Activated CD8-positive, alpha-beta memory T cell treated with anti-CD3 and anti-CD28 coated beads, Interleukin-2, amount 10 ng/mL, durations not matched to agents 7 days and 5 days (primary cell): ENCODE results near the gene EEF1A1. TPM values are rescaled to one million over a fixed set of nuclear protein-coding genes. Genes with fewer than 3 reads are reported as not detected.
A peak's percentile ranks its signal among the peaks of the same experiment; 100 is the strongest.
"Not testable (repeated sequence)": the region's sequence is repeated elsewhere in the genome, so short reads cannot be mapped to it uniquely, and the experiment has no call there.

Experiments
- ATAC-seq: fragments of 150-1000 bp; cut with Tn5 transposase; one replicate; pipeline ENCODE4 v1.10.0; 2021; ENCODE audit warnings: moderate library complexity
- CTCF ChIA-PET: fragments of 350-600 bp; sonication (Branson Sonifier 250); formaldehyde crosslinking; loops from one replicate; lab custom pipeline; 2021; ENCODE audit warnings: antibody characterized with exemption; lab: Charles Lee
- DNase-seq: peaks from one replicate; pipeline ENCODE4 v3.0.0-alpha.2; 2020
- H3K27ac Mint-ChIP-seq: one replicate; pipeline ENCODE4 v1.8.0; 2021; ENCODE audit warnings: mild to moderate bottlenecking, mixed read lengths
- H3K27me3 Mint-ChIP-seq: one replicate; pipeline ENCODE4 v1.8.0; 2021; ENCODE audit warnings: mixed read lengths
- H3K36me3 Mint-ChIP-seq: one replicate; pipeline ENCODE4 v1.8.0; 2021; ENCODE audit warnings: mild to moderate bottlenecking, mixed read lengths
- H3K4me1 Mint-ChIP-seq: one replicate; pipeline ENCODE4 v1.8.0; 2021; ENCODE audit warnings: mixed read lengths
- H3K4me3 Mint-ChIP-seq: one replicate; pipeline ENCODE4 v1.8.0; 2021; ENCODE audit warnings: mild to moderate bottlenecking, moderate library complexity, mixed read lengths
- H3K9me3 Mint-ChIP-seq: one replicate; pipeline ENCODE4 v1.8.0; 2022; ENCODE audit warnings: low read depth, mixed read lengths
- total RNA-seq, 2 experiments: library from RNA; stranded (reverse); gene quantifications; one replicate each; pipeline ENCODE4 v1.2.3, GENCODE V29; 2021

The EEF1A1 gene
- total RNA-seq, 2 experiments from 2014 or later, result 5,026 to 6,984 TPM

- CTCF ChIA-PET, result no interaction called here
- no peak overlapping the region for H3K27ac Mint-ChIP-seq
- H3K9me3 Mint-ChIP-seq, result no peaks in the 10 kb centered on the region
- peaks cover 9% of the 10 kb centered on the region for H3K4me1 Mint-ChIP-seq
- H3K4me3 Mint-ChIP-seq, result no peak overlapping the region
- no peaks in the 10 kb centered on the region for H3K27me3 Mint-ChIP-seq
- no peak for ATAC-seq
- H3K36me3 Mint-ChIP-seq, result peaks cover 16% of the 10 kb centered on the region
- no peak for DNase-seq
These were observed 11.0 kb downstream of the EEF1A1 start for GRCh38 chr6:73509851-73510250.

GRCh38 chr6:73508776-73509175 is 12.1 kb downstream of the EEF1A1 start:
- no peak for DNase-seq
- Mint-ChIP-seq H3K27ac (no peak overlapping the region), H3K36me3 (peaks cover 21% of the 10 kb centered on the region), H3K4me1 (peaks cover 4% of the 10 kb centered on the region), H3K4me3 (no peak overlapping the region), H3K27me3 (no peaks in the 10 kb centered on the region), H3K9me3 (no peaks in the 10 kb centered on the region)
- CTCF ChIA-PET, result no interaction called here
- no peak for ATAC-seq

- Mint-ChIP-seq H3K27me3 (no peaks in the 10 kb centered on the region), H3K27ac (no peak overlapping the region), H3K9me3 (no peaks in the 10 kb centered on the region), H3K4me3 (no peak overlapping the region), H3K36me3 (peaks cover 30% of the 10 kb centered on the region), H3K4me1 (peaks cover 6% of the 10 kb centered on the region)
- CTCF ChIA-PET, result no interaction called here
- DNase-seq (no peak), ATAC-seq (no peak)
These were observed 14.6 kb downstream of the EEF1A1 start for GRCh38 chr6:73506246-73506645.

- ATAC-seq, H3K27me3 Mint-ChIP-seq, H3K4me1 Mint-ChIP-seq, H3K4me3 Mint-ChIP-seq, H3K27ac Mint-ChIP-seq, H3K9me3 Mint-ChIP-seq, CTCF ChIA-PET, DNase-seq: not testable (repeated sequence)
- H3K36me3 Mint-ChIP-seq, result peaks cover 32% of the 10 kb centered on the region
These were observed 15.1 kb downstream of the EEF1A1 start for GRCh38 chr6:73505705-73506104.

- Mint-ChIP-seq H3K27me3 (no peaks in the 10 kb centered on the region), H3K27ac (no peak overlapping the region)
These were observed 15.7 kb downstream of the EEF1A1 start for GRCh38 chr6:73505142-73505541.

GRCh38 chr6:73504160-73504559 is 16.7 kb downstream of the EEF1A1 start:
- no peak for ATAC-seq

More at GRCh38 chr6:73505142-73505541, 15.7 kb downstream of the EEF1A1 start:
- ATAC-seq (no peak), DNase-seq (no peak)
- Mint-ChIP-seq H3K4me1 (peaks cover 6% of the 10 kb centered on the region), H3K9me3 (no peaks in the 10 kb centered on the region), H3K4me3 (no peak overlapping the region), H3K36me3 (peaks cover 34% of the 10 kb centered on the region)
- CTCF ChIA-PET, result interaction anchor here (1.9 kb wide), 1 partner anchor 8 kb away, joined by 5 read pairs; no protein-coding TSS in a partner anchor

GRCh38 chr6:73503027-73503772 is 17.6 kb downstream of the EEF1A1 start:
- peak overlapping the region; percentile 63 for H3K27ac Mint-ChIP-seq
- H3K9me3 Mint-ChIP-seq, result no peaks in the 10 kb centered on the region
- H3K4me3 Mint-ChIP-seq, result no peak overlapping the region
- DNase-seq, result no peak
- no peaks in the 10 kb centered on the region for H3K27me3 Mint-ChIP-seq
- CTCF ChIA-PET, result interaction anchor here (0.9 to 2.0 kb wide), 5 partner anchors 10 to 149 kb away, joined by 3 to 6 read pairs (median 5); partner anchors contain the start of gene EEF1A1
- H3K4me1 Mint-ChIP-seq, result peaks cover 6% of the 10 kb centered on the region
- no peak for ATAC-seq
- peaks cover 45% of the 10 kb centered on the region for H3K36me3 Mint-ChIP-seq

More at GRCh38 chr6:73504160-73504559, 16.7 kb downstream of the EEF1A1 start:
- DNase-seq, result no peak
- H3K27me3 Mint-ChIP-seq, result no peaks in the 10 kb centered on the region
- H3K4me1 Mint-ChIP-seq, result peaks cover 6% of the 10 kb centered on the region
- peaks cover 38% of the 10 kb centered on the region for H3K36me3 Mint-ChIP-seq
- H3K9me3 Mint-ChIP-seq, result no peaks in the 10 kb centered on the region
- CTCF ChIA-PET, result interaction anchor here (1.9 to 2.0 kb wide), 3 partner anchors 9 to 107 kb away, joined by 5 read pairs; partner anchors contain the start of gene EEF1A1
- H3K27ac Mint-ChIP-seq, result no peak overlapping the region
- no peak overlapping the region for H3K4me3 Mint-ChIP-seq

GRCh38 chr6:73497915-73498314 is 22.9 kb downstream of the EEF1A1 start:
- Mint-ChIP-seq H3K27ac (no peak overlapping the region), H3K27me3 (no peaks in the 10 kb centered on the region), H3K4me1 (peaks cover 2% of the 10 kb centered on the region), H3K4me3 (no peak overlapping the region), H3K36me3 (peaks cover 46% of the 10 kb centered on the region), H3K9me3 (no peaks in the 10 kb centered on the region)
- CTCF ChIA-PET, result interaction anchor here (0.9 to 2.1 kb wide), 3 partner anchors 9 to 113 kb away, joined by 3 to 4 read pairs (median 4); no protein-coding TSS in a partner anchor
- no peak for DNase-seq
- no peak for ATAC-seq

- Mint-ChIP-seq H3K9me3 (no peaks in the 10 kb centered on the region), H3K27ac (no peak overlapping the region), H3K36me3 (peaks cover 61% of the 10 kb centered on the region), H3K4me3 (no peak overlapping the region), H3K27me3 (no peaks in the 10 kb centered on the region), H3K4me1 (peaks cover 2% of the 10 kb centered on the region)
- no peak for ATAC-seq
- no peak for DNase-seq
- CTCF ChIA-PET, result no interaction called here
These were observed 29.5 kb downstream of the EEF1A1 start for GRCh38 chr6:73491377-73491776.

- DNase-seq (no peak), ATAC-seq (no peak)
- Mint-ChIP-seq H3K4me3 (no peak overlapping the region), H3K4me1 (peaks cover 7% of the 10 kb centered on the region), H3K27ac (no peak overlapping the region), H3K36me3 (peaks cover 71% of the 10 kb centered on the region), H3K9me3 (no peaks in the 10 kb centered on the region), H3K27me3 (no peaks in the 10 kb centered on the region)
- CTCF ChIA-PET, result interaction anchor here (1.5 kb wide), 1 partner anchor 27 kb away, joined by 3 read pairs; no protein-coding TSS in a partner anchor
These were observed 33.4 kb downstream of the EEF1A1 start for GRCh38 chr6:73487473-73487872.

GRCh38 chr6:73484438-73484837 is 36.4 kb downstream of the EEF1A1 start:
- Mint-ChIP-seq H3K27ac (peak overlapping the region; percentile 19), H3K36me3 (peaks cover 76% of the 10 kb centered on the region)
- CTCF ChIA-PET, result no interaction called here

GRCh38 chr6:73481969-73482368 is 38.9 kb downstream of the EEF1A1 start:
- H3K4me3 Mint-ChIP-seq, result no peak overlapping the region
- peaks cover 15% of the 10 kb centered on the region for H3K4me1 Mint-ChIP-seq
- H3K27ac Mint-ChIP-seq, result no peak overlapping the region
- no peaks in the 10 kb centered on the region for H3K27me3 Mint-ChIP-seq
- no peaks in the 10 kb centered on the region for H3K9me3 Mint-ChIP-seq
- ATAC-seq (no peak), DNase-seq (no peak)
- CTCF ChIA-PET, result interaction anchor here (0.7 kb wide), 1 partner anchor 10 kb away, joined by 3 read pairs; no protein-coding TSS in a partner anchor
- H3K36me3 Mint-ChIP-seq, result peaks cover 65% of the 10 kb centered on the region

More at GRCh38 chr6:73484438-73484837, 36.4 kb downstream of the EEF1A1 start:
- no peak for ATAC-seq
- Mint-ChIP-seq H3K27me3 (no peaks in the 10 kb centered on the region), H3K4me1 (peaks cover 12% of the 10 kb centered on the region), H3K4me3 (no peak overlapping the region), H3K9me3 (no peaks in the 10 kb centered on the region)
- DNase-seq, result no peak

- H3K36me3 Mint-ChIP-seq, result peaks cover 58% of the 10 kb centered on the region
- CTCF ChIA-PET, result no interaction called here
These were observed 43.4 kb downstream of the EEF1A1 start for GRCh38 chr6:73477407-73477806.

GRCh38 chr6:73476723-73477122 is 44.1 kb downstream of the EEF1A1 start:
- Mint-ChIP-seq H3K27ac (no peak overlapping the region), H3K27me3 (no peaks in the 10 kb centered on the region), H3K9me3 (no peaks in the 10 kb centered on the region), H3K36me3 (peaks cover 57% of the 10 kb centered on the region), H3K4me3 (no peak overlapping the region), H3K4me1 (peaks cover 20% of the 10 kb centered on the region)
- CTCF ChIA-PET, result interaction anchor here (0.6 kb wide), 1 partner anchor 12 kb away, joined by 3 read pairs; no protein-coding TSS in a partner anchor
- no peak for ATAC-seq
- no peak for DNase-seq

More at GRCh38 chr6:73477407-73477806, 43.4 kb downstream of the EEF1A1 start:
- Mint-ChIP-seq H3K27ac (no peak overlapping the region), H3K27me3 (no peaks in the 10 kb centered on the region), H3K4me1 (peaks cover 14% of the 10 kb centered on the region), H3K9me3 (no peaks in the 10 kb centered on the region), H3K4me3 (no peak overlapping the region)
- ATAC-seq (no peak), DNase-seq (no peak)
